Endothelial cell of umbilical vein (primary cell): ENCODE data around the gene ZNF273. TPM values are rescaled to one million over a fixed set of nuclear protein-coding genes. Genes with fewer than 3 reads are reported as not detected.

Source experiments
- BruUV-seq: library from RNA; stranded (reverse); fragments of 400-500 nt; replicated peaks from 2 replicates; lab custom pipeline; 2021; lab: Mats Ljungman, UMichigan
- CTCF ChIA-PET: fragments of 300-600, 350-600 bp; sonication (Branson Sonifier 250); formaldehyde crosslinking; loops from one replicate; lab custom pipeline; 2021; ENCODE audit warnings: antibody characterized with exemption, inconsistent platforms; lab: Charles Lee
- POLR2A ChIA-PET: fragments of 300-600, 350-600 bp; sonication (Branson Sonifier 250); formaldehyde crosslinking; loops from one replicate; lab custom pipeline; 2021; ENCODE audit warnings: antibody characterized with exemption, inconsistent platforms; lab: Charles Lee
- DNase-seq: peaks from one replicate; pipeline ENCODE4 v3.0.0-alpha.2; 2011; ENCODE audit warnings: low read depth, low spot score
- FAIRE-seq: peaks from 2 replicates; lab custom pipeline; 2011; peaks lifted over from hg19 to GRCh38; lab: Jason Lieb, UNC
- H2AFZ ChIP-seq: 2 replicates; pipeline ENCODE4 v1.6.0; 2012; ENCODE audit warnings: low read depth, low read length, control low read depth, inconsistent platforms
- H3K27ac ChIP-seq: 2 replicates; pipeline ENCODE4 v1.5.1; 2011; ENCODE audit warnings: low read depth, mild to moderate bottlenecking, control low read depth, low read length, moderate library complexity; ENCODE audit not compliant: insufficient read depth
- H3K27me3 ChIP-seq, 2 experiments: 2 replicates each; pipeline versions ENCODE4 v1.6.0 to v1.6.1; 2011; ENCODE audit warnings: low read length in 2 of 2, mixed read lengths in 1 of 2; ENCODE audit not compliant: control insufficient read depth in 2 of 2, insufficient read depth in 2 of 2
- H3K36me3 ChIP-seq, 2 experiments: 2 replicates in 1 of 2; 3 replicates in 1 of 2; pipeline ENCODE4 v1.5.1; 2011; ENCODE audit warnings: low read length in 2 of 2, mild to moderate bottlenecking in 1 of 2, moderate library complexity in 1 of 2; ENCODE audit not compliant: control insufficient read depth in 2 of 2, insufficient read depth in 2 of 2; ENCODE audit errors: extremely low read depth in 1 of 2
- H3K4me1 ChIP-seq: 3 replicates; pipeline ENCODE4 v1.5.1; 2011; ENCODE audit warnings: mild to moderate bottlenecking, low read length; ENCODE audit not compliant: control insufficient read depth, insufficient read depth; ENCODE audit errors: extremely low read depth
- H3K4me2 ChIP-seq: 2 replicates; pipeline ENCODE4 v1.6.1; 2011; ENCODE audit warnings: low read length, control low read depth, mixed read lengths; ENCODE audit not compliant: insufficient read depth
- H3K4me3 ChIP-seq, 3 experiments: fragments of 200-600 bp in 1 of 3; sonication (generic), shearing (Covaris generic) in 1 of 3; replicated peaks in 1 of 3; 2 replicates each; pipeline ENCODE4 v1.5.1; 2011 to 2016; ENCODE audit warnings: control low read depth in 3 of 3, low read length in 3 of 3, mild to moderate bottlenecking in 2 of 3, inconsistent platforms in 1 of 3, low read depth in 1 of 3, moderate library complexity in 1 of 3; ENCODE audit not compliant: insufficient read depth in 1 of 3
- H3K79me2 ChIP-seq: 2 replicates; pipeline ENCODE4 v1.6.0; 2012; ENCODE audit warnings: low read length, inconsistent platforms; ENCODE audit not compliant: control insufficient read depth, insufficient read depth
- H3K9ac ChIP-seq: replicated peaks from 2 replicates; pipeline ENCODE3; 2011; ENCODE audit warnings: low read length, control low read depth; ENCODE audit not compliant: insufficient read depth; ENCODE audit errors: extremely low read depth
- H3K9me1 ChIP-seq: replicated peaks from 3 replicates; pipeline ENCODE4 v1.6.0; 2011; ENCODE audit warnings: mild to moderate bottlenecking, low read length; ENCODE audit not compliant: control insufficient read depth, insufficient read depth; ENCODE audit errors: extremely low read depth
- H3K9me3 ChIP-seq: replicated peaks from 2 replicates; pipeline ENCODE4 v1.5.1; 2012; ENCODE audit warnings: low read length, inconsistent platforms; ENCODE audit not compliant: control insufficient read depth, insufficient read depth
- H4K20me1 ChIP-seq: replicated peaks from 2 replicates; pipeline ENCODE3; 2011; ENCODE audit warnings: mild to moderate bottlenecking, low read length; ENCODE audit not compliant: control insufficient read depth, insufficient read depth; ENCODE audit errors: extremely low read depth
- EZH2 ChIP-seq: IDR thresholded peaks from 2 replicates; pipeline ENCODE4 v1.6.1; 2012; ENCODE audit warnings: borderline replicate concordance, low read depth, mild to moderate bottlenecking, moderate library complexity, low read length, inconsistent platforms; ENCODE audit not compliant: severe bottlenecking
- FOS ChIP-seq: IDR thresholded peaks from 2 replicates; pipeline ENCODE4 v1.6.1; 2011; ENCODE audit warnings: mild to moderate bottlenecking, low read length, moderate library complexity, borderline replicate concordance; ENCODE audit not compliant: insufficient read depth
- GATA2 ChIP-seq: IDR thresholded peaks from 2 replicates; pipeline ENCODE4 v1.7.0; 2011; ENCODE audit warnings: low read depth, mild to moderate bottlenecking, moderate library complexity, mixed read lengths, low read length; ENCODE audit not compliant: insufficient read length, insufficient read depth
- JUN ChIP-seq: IDR thresholded peaks from 2 replicates; pipeline ENCODE4 v1.6.1; 2011; ENCODE audit warnings: borderline replicate concordance, low read depth; ENCODE audit not compliant: insufficient read length, insufficient read depth
- MYC ChIP-seq: IDR thresholded peaks from one replicate; pipeline ENCODE4 v1.6.1; 2011; ENCODE audit warnings: mild to moderate bottlenecking, low read depth, low read length
- POLR2A ChIP-seq: IDR thresholded peaks from 2 replicates; pipeline ENCODE4 v1.6.1; 2012; ENCODE audit warnings: low read depth, mild to moderate bottlenecking, control low read depth, low read length
- POLR2AphosphoS5 ChIP-seq: IDR thresholded peaks from 2 replicates; pipeline ENCODE4 v1.6.1; 2012; ENCODE audit warnings: low read depth, mild to moderate bottlenecking, control low read depth, low read length, moderate library complexity; ENCODE audit not compliant: insufficient read depth
- dilution Hi-C: fragments of 300-500 bp; cut with MboI; formaldehyde crosslinking; loops from one replicate; pipeline ENCODE4 v1.15.0; 2019; ENCODE audit warnings: low sequenced_read_pairs; ENCODE audit not compliant: extremely low pct_ligation_motif_present
- intact Hi-C: fragments of 100-400 bp; cut with micrococcal nuclease; formaldehyde crosslinking; loops from one replicate; pipeline ENCODE4 v1.10.0; 2022
- polyA plus RNA-seq, 4 experiments: library from polyadenylated mRNA; depleted of rRNA in 3 of 4; stranded (reverse) in 3 of 4; unstranded in 1 of 4; fragments of >200 nt; gene quantifications; 2 replicates each; pipeline versions ENCODE4 v1.2.1 to v1.2.3, GENCODE V29; 2011 to 2012; ENCODE audit warnings: missing spikeins in 1 of 4
- total RNA-seq: library from RNA; stranded (reverse); gene quantifications from 2 replicates; pipeline ENCODE4 v1.2.3, GENCODE V29; 2021
- TF ChIP-seq, protein P1 (sequence below): IDR thresholded peaks from 2 replicates; pipeline ENCODE4 v1.6.1; 2011; ENCODE audit not compliant: insufficient read depth, insufficient read length

The ZNF273 gene
- total and polyA plus RNA-seq, 2 donors (not counting 3 experiments of a cell fraction or from before 2014, with no cell fraction given) = 1.4 to 4.1 TPM

GRCh38 chr7:64869121-64869725 lies 33.9 kb upstream of the ZNF273 start:
- Histone ChIP-seq H3K4me3 (no peak overlapping the region), H3K9ac (no peak overlapping the region), H3K4me2 (no peak overlapping the region), H3K9me3 (peaks cover 3% of the 10 kb centered on the region), H3K27ac (no peak overlapping the region), H3K4me1 (no peaks in the 10 kb centered on the region), H2AFZ (no peak overlapping the region), H3K36me3 (no peaks in the 10 kb centered on the region), H3K27me3 (no peaks in the 10 kb centered on the region), H4K20me1 (no peaks in the 10 kb centered on the region), H3K79me2 (no peaks in the 10 kb centered on the region), H3K9me1 (no peaks in the 10 kb centered on the region)
- POLR2A ChIA-PET = no interaction called here
- FAIRE-seq = no peak
- no peak for DNase-seq
- CTCF ChIA-PET = no interaction called here
- no TSS peak for BruUV-seq
- intact Hi-C loops (no loop called here), dilution Hi-C loops (no loop called here)
- TF ChIP-seq POLR2AphosphoS5 (no peak), MYC (no peak), GATA2 (no peak)

GRCh38 chr7:64869912-64870562 lies 33.0 kb upstream of the ZNF273 start:
- no peaks in the 10 kb centered on the region for H3K4me1 ChIP-seq
- DNase-seq (no peak), FAIRE-seq (no peak)
- H3K27ac ChIP-seq = no peak overlapping the region
- ChIA-PET POLR2A (no interaction called here), CTCF (no interaction called here)
- peaks cover 3% of the 10 kb centered on the region for H3K9me3 ChIP-seq
- no TSS peak for BruUV-seq
- H3K4me2 ChIP-seq = no peak overlapping the region
- no peaks in the 10 kb centered on the region for H4K20me1 ChIP-seq
- TF ChIP-seq, protein P1, sequence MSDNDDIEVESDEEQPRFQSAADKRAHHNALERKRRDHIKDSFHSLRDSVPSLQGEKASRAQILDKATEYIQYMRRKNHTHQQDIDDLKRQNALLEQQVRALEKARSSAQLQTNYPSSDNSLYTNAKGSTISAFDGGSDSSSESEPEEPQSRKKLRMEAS = no peak
- TF ChIP-seq FOS (no peak), MYC (no peak), GATA2 (no peak), EZH2 (no peak), POLR2AphosphoS5 (no peak), POLR2A (no peak), JUN (no peak)
- H3K4me3 ChIP-seq = no peak overlapping the region
- H3K79me2 ChIP-seq = no peaks in the 10 kb centered on the region
- no peaks in the 10 kb centered on the region for H3K27me3 ChIP-seq
- intact Hi-C loops (no loop called here), dilution Hi-C loops (no loop called here)
- no peaks in the 10 kb centered on the region for H3K36me3 ChIP-seq
- H3K9ac ChIP-seq = no peak overlapping the region
- no peak overlapping the region for H2AFZ ChIP-seq
- H3K9me1 ChIP-seq = no peaks in the 10 kb centered on the region
